Hematopoietic multipotent progenitor cell treated with erythropoietin and hydrocortisone succinate and interleukin-3 and kit ligand, for 15 days (in vitro differentiated cells): ENCODE measurements around the gene GAN.
"Not testable (repeated sequence)": the region's sequence is repeated elsewhere in the genome, so short reads cannot be mapped to it uniquely, and the experiment has no call there.

Source experiments
- DNase-seq: peaks from one replicate; pipeline ENCODE4 v3.0.0-alpha.2; 2015; ENCODE audit warnings: low spot score

GAN gene

GRCh38 chr16:81397879-81398520, 83.2 kb downstream of the GAN start:
- DNase-seq: no peak

DNA sequence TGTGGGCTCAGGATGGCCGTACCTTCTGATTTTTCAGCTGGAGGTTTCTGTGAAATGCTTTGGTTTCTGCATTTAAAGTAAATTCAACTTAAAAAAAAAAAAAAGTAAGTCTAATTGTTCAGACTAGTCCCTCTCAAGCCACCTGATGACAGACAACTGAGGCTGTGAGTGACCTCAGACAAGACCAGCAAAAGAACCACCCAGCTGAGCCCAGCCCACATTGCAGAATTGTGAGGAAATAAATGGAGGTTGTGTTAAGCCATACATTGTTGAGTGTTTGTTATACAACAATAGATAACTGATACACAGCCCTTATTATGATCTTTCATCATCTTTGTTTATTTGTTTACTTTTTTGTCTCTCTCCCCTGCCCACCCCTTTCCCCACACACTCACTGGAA, 85.1 kb downstream of the GAN start:
- DNase-seq: no peak

DNA sequence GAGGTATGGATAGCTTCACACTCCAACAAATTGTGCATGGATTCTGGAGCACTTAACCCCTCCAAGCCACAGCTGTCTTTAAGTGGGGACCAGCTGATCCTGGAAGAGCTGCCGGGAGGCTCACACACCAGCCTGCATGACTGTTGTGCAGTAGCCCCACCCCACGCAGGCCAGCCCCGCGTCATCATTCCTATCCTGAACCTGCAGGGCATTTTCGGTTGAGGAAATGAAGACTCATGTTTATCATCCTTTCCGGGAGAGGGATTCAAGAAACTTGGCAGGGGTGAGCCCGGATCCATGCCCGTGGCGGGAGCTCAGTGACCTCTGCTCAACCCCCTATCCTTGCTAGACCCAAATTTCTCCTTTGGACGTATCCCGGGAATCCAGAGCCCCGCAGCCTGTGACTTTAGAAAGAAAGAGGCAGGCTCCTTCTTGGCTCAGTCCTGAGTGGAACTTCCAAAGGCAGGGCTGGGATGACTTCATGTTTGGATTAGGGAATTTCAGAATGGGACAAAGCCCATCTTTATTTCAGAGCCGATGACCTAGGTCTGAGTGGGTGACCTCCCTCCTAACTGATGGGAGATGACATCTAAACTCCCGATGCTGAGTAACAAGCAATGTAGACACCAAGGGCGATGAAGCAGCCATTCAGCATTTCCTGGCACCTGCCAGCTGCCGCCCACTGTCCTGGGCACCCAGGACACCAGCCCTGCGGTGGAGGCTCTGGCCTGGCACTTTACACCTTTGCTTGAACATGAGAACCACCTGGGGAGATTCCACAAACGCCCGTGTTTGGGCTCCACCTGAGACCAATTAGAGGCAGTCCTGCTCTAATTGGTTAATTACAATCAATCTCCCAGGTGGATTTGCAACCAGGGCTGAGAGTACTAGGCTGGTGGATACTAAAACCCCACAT, 86.5 kb downstream of the GAN start:
- no peak for DNase-seq

DNA sequence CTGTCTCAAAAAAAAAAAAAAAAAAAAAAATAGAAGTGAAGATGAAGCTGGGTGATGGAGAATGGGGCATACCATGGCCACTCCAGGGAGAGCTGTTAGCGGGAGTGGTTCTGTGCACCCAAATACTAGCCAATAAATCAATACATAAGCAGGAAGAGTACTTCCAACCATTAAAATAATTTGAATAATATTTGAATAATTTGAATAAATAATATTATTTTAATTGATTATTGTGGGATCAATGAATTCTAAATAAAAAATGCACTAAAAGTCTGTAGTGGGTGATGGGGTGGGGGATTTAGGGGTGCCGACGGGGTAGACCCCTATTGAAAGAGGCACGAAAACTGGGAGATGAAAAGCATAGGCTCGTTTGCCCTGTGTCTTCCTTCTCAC, 88.4 kb downstream of the GAN start:
- DNase-seq: no peak

DNA sequence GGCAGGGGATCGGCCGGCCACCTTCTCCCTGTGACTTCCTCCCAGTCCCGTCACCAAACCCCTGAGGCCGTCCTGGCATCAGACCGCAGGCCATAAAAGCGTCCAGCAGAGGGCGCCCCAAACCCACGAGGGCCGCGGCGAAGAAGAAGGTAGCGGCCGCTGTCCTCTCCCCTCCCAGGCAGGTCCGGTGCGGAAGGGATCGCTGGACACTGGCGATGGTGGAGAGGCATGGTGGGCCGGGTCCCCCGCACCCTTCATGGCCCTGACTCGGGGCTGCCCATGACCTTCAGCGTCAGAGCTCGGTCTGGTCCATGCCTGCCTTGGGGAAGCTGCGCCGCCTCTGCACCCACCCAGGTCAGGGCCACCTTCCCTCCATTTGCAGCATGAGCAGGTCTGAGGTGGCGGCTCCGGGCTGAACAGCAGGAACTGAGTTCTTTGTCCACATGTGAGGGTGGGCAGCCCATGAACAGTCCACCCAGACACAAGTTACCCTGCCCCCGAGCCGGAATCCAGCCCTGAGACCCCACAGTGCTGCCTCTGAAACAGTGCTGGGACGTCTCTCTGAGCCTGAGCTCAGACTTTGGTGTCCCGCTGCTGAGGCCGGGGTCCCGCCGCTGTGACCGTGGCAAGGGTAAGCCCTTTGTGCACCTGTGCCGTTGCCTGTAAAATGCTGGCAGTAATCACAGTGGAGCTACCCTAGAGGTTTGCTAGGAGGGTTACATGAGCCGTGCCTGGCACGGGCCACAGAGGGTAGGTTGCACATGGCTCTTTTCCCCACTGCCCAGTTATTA, 89.0 kb downstream of the GAN start:
- peak; percentile 76 for DNase-seq

- DNase-seq: not testable (repeated sequence)
Observed at GRCh38 chr16:81405002-81405401, 90.2 kb downstream of the GAN start.

- no peak for DNase-seq
Observed at GRCh38 chr16:81405702-81406113, 90.9 kb downstream of the GAN start.

- no peak for DNase-seq
Observed at GRCh38 chr16:81408409-81408950, 93.7 kb downstream of the GAN start.

- no peak for DNase-seq
Observed at GRCh38 chr16:81409016-81409556, 94.3 kb downstream of the GAN start.

- no peak for DNase-seq
Observed at GRCh38 chr16:81410643-81411293, 96.0 kb downstream of the GAN start.

- no peak for DNase-seq
Observed at GRCh38 chr16:81413245-81413990, 98.7 kb downstream of the GAN start.

DNA sequence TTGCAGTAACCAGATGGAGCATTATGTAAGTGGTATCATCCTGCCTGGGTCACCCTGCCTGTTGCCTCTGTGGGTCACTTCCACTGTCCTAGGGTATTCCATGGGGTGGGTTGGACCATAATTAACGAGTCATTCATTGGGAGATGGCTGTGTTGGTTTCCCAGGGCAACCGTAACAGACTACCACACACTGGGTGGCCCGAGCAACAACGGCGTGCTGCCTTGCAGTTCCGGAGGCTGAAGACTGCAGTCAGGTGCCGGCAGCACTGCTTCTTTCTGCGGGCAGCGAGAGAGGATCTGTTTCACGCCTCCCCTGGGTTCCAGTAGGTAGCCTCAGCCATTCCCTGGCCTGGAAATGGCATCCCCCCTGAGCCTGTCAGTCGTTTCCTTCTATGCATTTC, 101.0 kb downstream of the GAN start:
- DNase-seq: no peak

GRCh38 chr16:81416749-81417148, 102.0 kb downstream of the GAN start:
- DNase-seq: no peak

GRCh38 chr16:81417210-81417609, 102.4 kb downstream of the GAN start:
- no peak for DNase-seq

DNA sequence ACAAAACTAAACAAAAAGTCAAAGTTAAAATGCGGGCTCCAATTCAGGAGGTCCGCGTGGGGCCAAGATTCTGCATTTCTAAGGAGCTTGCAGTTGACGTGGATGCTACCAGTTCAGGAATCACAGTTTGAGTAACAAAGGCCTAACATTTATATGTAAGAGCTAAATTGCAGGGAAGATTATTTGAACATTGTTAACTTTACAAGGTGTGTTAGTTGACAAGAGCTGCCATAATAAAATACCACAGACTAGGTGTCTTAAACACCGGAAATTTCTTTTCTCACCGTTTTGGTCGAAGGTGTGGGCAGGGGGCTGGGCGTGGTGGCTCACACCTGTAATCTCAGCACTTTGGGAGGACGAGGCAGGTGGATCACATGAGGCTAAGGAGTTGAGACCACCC, 105.0 kb downstream of the GAN start:
- DNase-seq: no peak

- DNase-seq: no peak
Observed at GRCh38 chr16:81421126-81421525, 106.4 kb downstream of the GAN start.

GRCh38 chr16:81421536-81421935, 106.8 kb downstream of the GAN start:
- no peak for DNase-seq

- not testable (repeated sequence) for DNase-seq
Observed at GRCh38 chr16:81422153-81422552, 107.4 kb downstream of the GAN start.

DNA sequence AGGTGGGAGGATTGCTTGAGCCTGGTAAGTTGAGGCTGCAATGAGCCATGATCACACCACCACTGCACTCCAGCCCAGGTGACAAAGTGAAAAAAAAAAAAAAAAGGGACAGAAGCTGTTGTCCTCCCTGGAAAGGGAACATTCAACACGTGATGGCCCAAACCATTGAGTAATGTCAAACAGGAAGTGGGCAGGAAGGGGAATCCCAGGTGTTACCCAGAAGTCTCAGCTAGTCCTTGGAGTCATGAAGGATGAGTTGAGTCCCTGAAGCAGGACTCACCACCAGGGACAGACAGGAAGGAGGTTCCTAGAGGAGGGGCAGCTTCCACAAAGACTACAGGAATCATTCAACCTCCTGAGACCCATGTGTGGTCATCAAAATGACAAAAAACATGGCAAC, 110.0 kb downstream of the GAN start:
- no peak for DNase-seq

DNA sequence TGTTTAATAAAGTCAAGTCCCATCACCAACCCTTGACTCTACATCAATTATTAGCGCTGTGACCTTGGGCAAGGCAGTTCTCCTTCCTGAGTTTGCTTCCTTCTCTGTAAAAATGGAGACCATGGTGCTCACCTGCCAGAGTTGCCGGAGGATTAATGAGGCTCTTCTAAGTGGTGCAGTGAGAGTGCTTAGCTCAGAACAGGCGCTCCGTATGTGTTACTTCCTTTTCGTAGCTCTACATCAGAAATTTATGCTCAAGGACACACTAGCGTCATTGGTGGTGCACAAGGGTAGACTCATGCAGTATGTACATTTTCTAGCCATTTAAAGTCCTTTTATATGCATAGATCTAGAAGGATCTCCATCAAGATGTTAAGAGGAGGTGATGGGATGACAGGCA, 112.5 kb downstream of the GAN start:
- DNase-seq: no peak

DNA sequence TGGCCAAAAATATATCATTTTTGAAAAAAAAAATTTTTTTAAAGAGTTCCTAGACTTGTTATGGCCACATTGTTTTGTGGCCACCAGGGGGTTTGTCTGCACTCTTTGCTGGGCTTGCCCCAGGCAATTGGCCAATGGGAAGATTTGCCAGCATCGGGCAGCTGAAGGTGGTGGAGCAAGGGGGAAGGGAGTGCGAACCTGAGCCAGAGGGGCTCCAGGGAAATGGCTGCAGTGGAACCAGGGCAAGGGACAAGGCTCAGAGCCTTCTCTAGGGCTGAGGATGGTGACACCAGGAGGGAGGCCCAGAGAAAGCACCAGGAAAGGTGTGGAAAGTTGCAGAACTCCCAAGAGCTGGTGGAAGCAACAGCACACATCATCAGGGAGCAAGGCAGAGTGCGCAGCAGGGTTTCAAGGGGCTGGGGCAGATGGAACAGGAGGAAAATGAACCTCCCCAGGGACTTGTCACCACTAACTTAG, 114.3 kb downstream of the GAN start:
- no peak for DNase-seq
